RWPE2 (cell line): ENCODE results near the gene ADAMTS9.

Experiments
- ATAC-seq: fragments of 200-7000 bp; cut with Tn5 transposase; 3 replicates; pipeline ENCODE4 v1.9.1; 2021; ENCODE audit warnings: low read depth
- DNase-seq: peaks from one replicate; pipeline ENCODE4 v3.0.0-alpha.2; 2020; ENCODE audit warnings: low spot score
- H3K27ac ChIP-seq: fragments of 450-650 bp; 2 replicates; pipeline ENCODE4 v1.5.1; 2017; ENCODE audit warnings: mild to moderate bottlenecking; ENCODE audit not compliant: poor library complexity, severe bottlenecking
- H3K27me3 ChIP-seq: fragments of 250-450 bp; sonication (Bioruptor Pico); 2 replicates; pipeline ENCODE4 v1.5.1; 2021; ENCODE audit warnings: mild to moderate bottlenecking, moderate library complexity; ENCODE audit not compliant: insufficient read depth, poor library complexity, severe bottlenecking
- H3K36me3 ChIP-seq: fragments of 250-450 bp; sonication (Bioruptor Pico); 2 replicates; pipeline ENCODE4 v1.5.1; 2020; ENCODE audit warnings: low read depth, mild to moderate bottlenecking, moderate library complexity
- H3K4me1 ChIP-seq: fragments of 250-450 bp; sonication (Bioruptor Pico); 2 replicates; pipeline ENCODE4 v1.5.1; 2021; ENCODE audit warnings: mild to moderate bottlenecking, moderate library complexity; ENCODE audit not compliant: insufficient read depth, poor library complexity, severe bottlenecking
- H3K4me3 ChIP-seq: fragments of 250-450 bp; sonication (Bioruptor Pico); 2 replicates; pipeline ENCODE4 v1.5.1; 2021; ENCODE audit warnings: mild to moderate bottlenecking, moderate library complexity; ENCODE audit not compliant: severe bottlenecking
- H3K9me3 ChIP-seq: fragments of 250-450 bp; sonication (Bioruptor Pico); 2 replicates; pipeline ENCODE4 v1.5.1; 2021; ENCODE audit warnings: mild to moderate bottlenecking, moderate library complexity; ENCODE audit not compliant: severe bottlenecking
- CTCF ChIP-seq: fragments of 450-650 bp; IDR thresholded peaks from one replicate; pipeline ENCODE4 v1.5.1; 2017; ENCODE audit warnings: mild to moderate bottlenecking, moderate library complexity; ENCODE audit not compliant: poor library complexity, severe bottlenecking

The ADAMTS9 gene

GRCh38 chr3:64677961-64678716 is 9.7 kb downstream of the ADAMTS9 start:
- no peak for ATAC-seq
- TF ChIP-seq CTCF, result no peak
- no peak overlapping the region for H3K27ac ChIP-seq
- H3K36me3 ChIP-seq, result no peaks in the 10 kb centered on the region
- H3K9me3 ChIP-seq, result no peaks in the 10 kb centered on the region
- H3K4me3 ChIP-seq, result no peak overlapping the region
- no peaks in the 10 kb centered on the region for H3K4me1 ChIP-seq
- DNase-seq, result no peak
- peaks cover 6% of the 10 kb centered on the region for H3K27me3 ChIP-seq

- ATAC-seq, result no peak
- no peak overlapping the region for H3K4me3 ChIP-seq
- DNase-seq, result no peak
- TF ChIP-seq CTCF, result no peak
- no peaks in the 10 kb centered on the region for H3K9me3 ChIP-seq
- H3K4me1 ChIP-seq, result no peaks in the 10 kb centered on the region
- no peaks in the 10 kb centered on the region for H3K27me3 ChIP-seq
- no peak overlapping the region for H3K27ac ChIP-seq
- no peaks in the 10 kb centered on the region for H3K36me3 ChIP-seq
These were observed 11.0 kb downstream of the ADAMTS9 start for GRCh38 chr3:64676831-64677230.

- Histone ChIP-seq H3K27me3 (no peaks in the 10 kb centered on the region), H3K4me3 (no peak overlapping the region), H3K36me3 (no peaks in the 10 kb centered on the region), H3K27ac (no peak overlapping the region), H3K9me3 (no peaks in the 10 kb centered on the region), H3K4me1 (no peaks in the 10 kb centered on the region)
- no peak for TF ChIP-seq CTCF
- ATAC-seq (no peak), DNase-seq (no peak)
These were observed 12.0 kb downstream of the ADAMTS9 start for GRCh38 chr3:64675687-64676247.

GRCh38 chr3:64674591-64675076 is 13.2 kb downstream of the ADAMTS9 start:
- Histone ChIP-seq H3K36me3 (no peaks in the 10 kb centered on the region), H3K4me1 (no peaks in the 10 kb centered on the region), H3K4me3 (no peak overlapping the region), H3K27me3 (no peaks in the 10 kb centered on the region), H3K9me3 (no peaks in the 10 kb centered on the region), H3K27ac (no peak overlapping the region)
- no peak for TF ChIP-seq CTCF
- no peak for ATAC-seq
- no peak for DNase-seq

GRCh38 chr3:64673159-64673715 is 14.6 kb downstream of the ADAMTS9 start:
- H3K9me3 ChIP-seq, result no peaks in the 10 kb centered on the region
- no peak for TF ChIP-seq CTCF

More at GRCh38 chr3:64673159-64673715, 14.6 kb downstream of the ADAMTS9 start:
- no peak for ATAC-seq
- H3K4me1 ChIP-seq, result no peaks in the 10 kb centered on the region
- H3K4me3 ChIP-seq, result no peak overlapping the region
- no peaks in the 10 kb centered on the region for H3K27me3 ChIP-seq
- no peaks in the 10 kb centered on the region for H3K36me3 ChIP-seq
- no peak overlapping the region for H3K27ac ChIP-seq
- no peak for DNase-seq
